Right kidney (tissue), 1 donor: ENCODE data around the gene CHCHD6.
A peak's percentile ranks its signal among the peaks of the same experiment; 100 is the strongest.

ENCODE experiments used
- DNase-seq: peaks from one replicate; pipeline ENCODE4 v3.0.0-alpha.2; 2016

The CHCHD6 gene

GRCh38 chr3:126960604-126960995 is 256.6 kb downstream of the CHCHD6 start:
- no peak for DNase-seq

GRCh38 chr3:126961191-126961790 is 257.3 kb downstream of the CHCHD6 start:
- no peak for DNase-seq

GRCh38 chr3:126961791-126962461 is 257.9 kb downstream of the CHCHD6 start:
- DNase-seq: no peak

GRCh38 chr3:126962756-126963155 is 258.7 kb downstream of the CHCHD6 start:
- no peak for DNase-seq

- DNase-seq: no peak
These were observed 259.5 kb downstream of the CHCHD6 start for GRCh38 chr3:126963261-126964190.

GRCh38 chr3:126964261-126964660 is 260.2 kb downstream of the CHCHD6 start:
- DNase-seq: no peak

- no peak for DNase-seq
These were observed 260.9 kb downstream of the CHCHD6 start for GRCh38 chr3:126964950-126965349.

- DNase-seq: no peak
These were observed 261.6 kb downstream of the CHCHD6 start for GRCh38 chr3:126965526-126966080.

GRCh38 chr3:126967386-126967785 is 263.3 kb downstream of the CHCHD6 start:
- DNase-seq: no peak

GRCh38 chr3:126968391-126969390 is 264.7 kb downstream of the CHCHD6 start:
- peak; percentile 51 for DNase-seq

- no peak for DNase-seq
These were observed 265.5 kb downstream of the CHCHD6 start for GRCh38 chr3:126969586-126969985.

GRCh38 chr3:126970101-126970500 is 266.1 kb downstream of the CHCHD6 start:
- DNase-seq: no peak

- DNase-seq: no peak
These were observed 266.9 kb downstream of the CHCHD6 start for GRCh38 chr3:126970921-126971320.

GRCh38 chr3:126971891-126972351 is 267.9 kb downstream of the CHCHD6 start:
- no peak for DNase-seq

GRCh38 chr3:126972866-126973265 is 268.8 kb downstream of the CHCHD6 start:
- DNase-seq: no peak

- DNase-seq: no peak
These were observed 269.8 kb downstream of the CHCHD6 start for GRCh38 chr3:126973814-126974213.

GRCh38 chr3:126974756-126975155 is 270.7 kb downstream of the CHCHD6 start:
- no peak for DNase-seq

- DNase-seq: no peak
These were observed 272.9 kb downstream of the CHCHD6 start for GRCh38 chr3:126976906-126977305.

GRCh38 chr3:126977821-126978220 is 273.8 kb downstream of the CHCHD6 start:
- DNase-seq: no peak

- DNase-seq: no peak
These were observed 274.3 kb downstream of the CHCHD6 start for GRCh38 chr3:126978291-126978690.

- no peak for DNase-seq
These were observed 275.1 kb downstream of the CHCHD6 start for GRCh38 chr3:126979046-126979628.
